Upper lobe of left lung (tissue), 4 donors: ENCODE data around the gene UQCRFS1.

Experiments used
- EP300 ChIP-seq, 4 donors: sonication (generic); formaldehyde crosslinking; IDR thresholded peaks; one replicate each; pipeline ENCODE4 v1.5.1; 2017; ENCODE audit warnings: antibody characterized with exemption in 4 of 4, control low read depth in 2 of 4
- POLR2A ChIP-seq, 4 donors: fragments of 450-650 bp; IDR thresholded peaks; one replicate each; pipeline ENCODE4 v1.5.1; 2016 to 2017; ENCODE audit warnings: antibody characterized with exemption in 4 of 4, mild to moderate bottlenecking in 2 of 4
- POLR2AphosphoS5 ChIP-seq, 2 donors: sonication (generic); formaldehyde crosslinking; IDR thresholded peaks; one replicate each; pipeline ENCODE4 v1.5.1; 2017; ENCODE audit warnings: antibody characterized with exemption in 2 of 2
- TF ChIP-seq, protein P1 (sequence below), 6 experiments: fragments of 450-650 bp in 4 of 6; fragments of 200-600 bp in 2 of 6; sonication (generic) in 2 of 6; IDR thresholded peaks; one replicate each; pipeline ENCODE4 v1.5.1; 2016 to 2019; ENCODE audit warnings: antibody characterized with exemption in 6 of 6

DNA sequence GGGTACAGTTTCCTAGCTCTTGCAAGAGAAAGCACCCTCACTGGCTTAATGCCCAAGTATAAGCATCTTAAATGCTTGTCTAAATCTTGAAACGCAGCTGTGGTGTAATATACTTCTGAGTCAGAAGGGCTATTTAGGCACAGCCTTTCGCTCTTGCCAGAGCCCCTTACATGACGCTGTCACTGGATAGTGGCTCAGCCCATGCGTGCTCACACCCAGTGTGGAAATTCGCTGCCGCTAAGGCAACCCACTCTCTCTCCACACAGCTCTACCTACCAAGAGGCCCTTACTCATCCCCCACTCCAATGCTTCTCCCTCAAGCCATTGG lies 24.0 kb downstream of the UQCRFS1 start:
- TF ChIP-seq EP300 (IDR thresholded peaks at IDR 0.05) = no peak
- TF ChIP-seq, protein P1, sequence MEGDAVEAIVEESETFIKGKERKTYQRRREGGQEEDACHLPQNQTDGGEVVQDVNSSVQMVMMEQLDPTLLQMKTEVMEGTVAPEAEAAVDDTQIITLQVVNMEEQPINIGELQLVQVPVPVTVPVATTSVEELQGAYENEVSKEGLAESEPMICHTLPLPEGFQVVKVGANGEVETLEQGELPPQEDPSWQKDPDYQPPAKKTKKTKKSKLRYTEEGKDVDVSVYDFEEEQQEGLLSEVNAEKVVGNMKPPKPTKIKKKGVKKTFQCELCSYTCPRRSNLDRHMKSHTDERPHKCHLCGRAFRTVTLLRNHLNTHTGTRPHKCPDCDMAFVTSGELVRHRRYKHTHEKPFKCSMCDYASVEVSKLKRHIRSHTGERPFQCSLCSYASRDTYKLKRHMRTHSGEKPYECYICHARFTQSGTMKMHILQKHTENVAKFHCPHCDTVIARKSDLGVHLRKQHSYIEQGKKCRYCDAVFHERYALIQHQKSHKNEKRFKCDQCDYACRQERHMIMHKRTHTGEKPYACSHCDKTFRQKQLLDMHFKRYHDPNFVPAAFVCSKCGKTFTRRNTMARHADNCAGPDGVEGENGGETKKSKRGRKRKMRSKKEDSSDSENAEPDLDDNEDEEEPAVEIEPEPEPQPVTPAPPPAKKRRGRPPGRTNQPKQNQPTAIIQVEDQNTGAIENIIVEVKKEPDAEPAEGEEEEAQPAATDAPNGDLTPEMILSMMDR (IDR thresholded peaks at IDR 0.05) = no peak
- TF ChIP-seq POLR2AphosphoS5 (IDR thresholded peaks at IDR 0.05) = no peak
- TF ChIP-seq POLR2A (IDR thresholded peaks at IDR 0.05) = no peak
